T-helper 1 cell treated with Interleukin-12 subunit alpha and Interleukin-12 subunit beta and Interleukin-4 antibody, amounts not matched to agents 30 μg/mL and 1 μg/mL, for 36 hours (primary cell): ENCODE measurements around the gene MS4A6E.
"Not testable (repeated sequence)": the region's sequence is repeated elsewhere in the genome, so short reads cannot be mapped to it uniquely, and the experiment has no call there.

Experiments used
- H3K27ac Mint-ChIP-seq: one replicate; pipeline ENCODE4 v1.8.0; 2021; ENCODE audit warnings: mild to moderate bottlenecking, mixed read lengths
- H3K27me3 Mint-ChIP-seq: one replicate; pipeline ENCODE4 v1.8.0; 2021; ENCODE audit warnings: low read depth, mixed read lengths
- H3K36me3 Mint-ChIP-seq: one replicate; pipeline ENCODE4 v1.8.0; 2021; ENCODE audit warnings: low read depth, mixed read lengths
- H3K4me1 Mint-ChIP-seq: one replicate; pipeline ENCODE4 v1.8.0; 2021; ENCODE audit warnings: low read depth, mixed read lengths
- H3K4me3 Mint-ChIP-seq: one replicate; pipeline ENCODE4 v1.8.0; 2021; ENCODE audit warnings: mild to moderate bottlenecking, moderate library complexity, mixed read lengths
- H3K9me3 Mint-ChIP-seq: one replicate; pipeline ENCODE4 v1.8.0; 2021; ENCODE audit warnings: mixed read lengths

MS4A6E gene

DNA sequence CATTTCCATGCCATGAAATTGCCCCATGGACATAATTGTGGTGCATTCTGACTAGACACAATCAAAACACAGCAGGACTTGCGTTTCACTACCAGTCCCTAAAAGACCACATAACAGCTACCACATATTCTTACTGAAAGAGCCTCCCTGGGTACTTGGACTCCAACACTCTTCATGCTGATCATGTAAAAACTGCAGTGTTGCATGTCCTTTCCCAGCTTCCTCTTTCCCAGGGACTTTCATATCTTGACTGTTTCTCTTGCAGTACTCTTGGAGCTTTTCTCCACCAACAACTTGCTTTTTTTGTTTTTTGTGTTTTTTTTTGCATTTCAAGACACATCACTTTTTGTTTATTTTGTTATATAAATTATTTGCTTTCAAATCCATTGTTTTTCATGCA, 22.9 kb downstream of the MS4A6E start:
- H3K4me1 Mint-ChIP-seq = no peaks in the 10 kb centered on the region
- no peaks in the 10 kb centered on the region for H3K9me3 Mint-ChIP-seq
- no peak overlapping the region for H3K27ac Mint-ChIP-seq
- H3K27me3 Mint-ChIP-seq = no peaks in the 10 kb centered on the region
- H3K36me3 Mint-ChIP-seq = no peaks in the 10 kb centered on the region
- no peak overlapping the region for H3K4me3 Mint-ChIP-seq

DNA sequence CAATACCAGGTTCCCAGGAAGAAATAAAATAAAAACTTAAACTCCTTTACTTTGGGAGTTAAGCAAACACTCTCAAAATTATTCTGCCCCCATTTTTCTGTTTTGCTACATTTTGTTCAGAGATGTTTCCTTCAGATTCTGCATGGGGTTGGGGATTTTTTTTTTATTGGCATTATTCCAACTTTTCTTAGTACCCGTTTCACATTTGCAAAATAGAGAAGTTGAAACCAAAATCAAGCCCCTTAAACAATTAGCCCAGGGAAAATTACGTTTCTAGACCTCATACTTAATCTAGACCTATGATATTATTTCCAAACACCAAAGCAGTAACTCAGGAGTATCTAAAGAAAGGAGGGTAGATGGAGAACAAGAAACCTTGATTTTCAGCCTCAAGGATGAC, 30.7 kb downstream of the MS4A6E start:
- H3K27ac Mint-ChIP-seq = no peak overlapping the region
- no peaks in the 10 kb centered on the region for H3K4me1 Mint-ChIP-seq
- no peaks in the 10 kb centered on the region for H3K9me3 Mint-ChIP-seq
- no peaks in the 10 kb centered on the region for H3K27me3 Mint-ChIP-seq
- H3K36me3 Mint-ChIP-seq = no peaks in the 10 kb centered on the region
- no peak overlapping the region for H3K4me3 Mint-ChIP-seq

DNA sequence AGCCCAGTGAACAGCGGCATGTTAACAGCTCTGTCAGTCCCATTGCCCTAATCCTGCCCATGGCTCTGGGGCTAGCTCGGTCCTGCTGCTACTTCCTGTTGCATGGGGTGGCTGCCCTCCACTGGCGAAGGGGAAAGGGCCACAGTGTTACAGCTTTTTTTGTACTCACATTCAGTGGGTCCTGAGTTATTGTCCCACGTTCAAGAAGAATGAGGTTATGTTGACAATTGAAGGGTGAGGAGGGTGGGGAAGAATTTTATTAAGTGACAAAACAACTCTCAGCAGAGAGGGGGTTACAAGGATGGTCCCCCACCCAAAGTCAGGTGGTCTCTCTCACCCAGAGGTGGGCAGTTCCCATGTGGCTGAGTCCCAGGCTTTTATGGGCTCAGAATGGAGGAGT, 33.6 kb downstream of the MS4A6E start:
- H3K9me3 Mint-ChIP-seq = no peaks in the 10 kb centered on the region
- no peaks in the 10 kb centered on the region for H3K36me3 Mint-ChIP-seq
- H3K4me1 Mint-ChIP-seq = no peaks in the 10 kb centered on the region
- H3K4me3 Mint-ChIP-seq = no peak overlapping the region
- H3K27ac Mint-ChIP-seq = no peak overlapping the region
- peaks cover 11% of the 10 kb centered on the region for H3K27me3 Mint-ChIP-seq

DNA sequence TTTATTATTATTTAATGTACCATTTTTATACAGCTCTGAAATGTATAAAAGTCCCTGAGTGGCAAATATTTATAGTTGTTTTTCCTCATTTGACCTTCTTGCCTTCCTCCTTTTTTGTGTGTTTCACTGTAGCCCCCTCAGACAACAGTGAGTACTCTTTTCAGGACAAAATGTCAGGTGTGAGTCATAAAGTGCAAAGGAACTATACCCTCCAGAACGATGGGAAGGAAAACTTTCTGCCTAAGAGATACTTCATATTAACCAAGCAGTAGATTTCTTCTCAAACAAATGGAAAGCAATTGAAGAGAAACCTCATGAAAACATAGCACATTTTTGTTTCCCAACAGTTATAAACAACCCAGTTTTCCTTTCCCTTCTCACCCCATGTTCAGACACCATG, 35.2 kb downstream of the MS4A6E start:
- Mint-ChIP-seq H3K4me3 (no peak overlapping the region), H3K27ac (no peak overlapping the region), H3K4me1 (no peaks in the 10 kb centered on the region), H3K27me3 (peaks cover 11% of the 10 kb centered on the region), H3K9me3 (no peaks in the 10 kb centered on the region), H3K36me3 (no peaks in the 10 kb centered on the region)

DNA sequence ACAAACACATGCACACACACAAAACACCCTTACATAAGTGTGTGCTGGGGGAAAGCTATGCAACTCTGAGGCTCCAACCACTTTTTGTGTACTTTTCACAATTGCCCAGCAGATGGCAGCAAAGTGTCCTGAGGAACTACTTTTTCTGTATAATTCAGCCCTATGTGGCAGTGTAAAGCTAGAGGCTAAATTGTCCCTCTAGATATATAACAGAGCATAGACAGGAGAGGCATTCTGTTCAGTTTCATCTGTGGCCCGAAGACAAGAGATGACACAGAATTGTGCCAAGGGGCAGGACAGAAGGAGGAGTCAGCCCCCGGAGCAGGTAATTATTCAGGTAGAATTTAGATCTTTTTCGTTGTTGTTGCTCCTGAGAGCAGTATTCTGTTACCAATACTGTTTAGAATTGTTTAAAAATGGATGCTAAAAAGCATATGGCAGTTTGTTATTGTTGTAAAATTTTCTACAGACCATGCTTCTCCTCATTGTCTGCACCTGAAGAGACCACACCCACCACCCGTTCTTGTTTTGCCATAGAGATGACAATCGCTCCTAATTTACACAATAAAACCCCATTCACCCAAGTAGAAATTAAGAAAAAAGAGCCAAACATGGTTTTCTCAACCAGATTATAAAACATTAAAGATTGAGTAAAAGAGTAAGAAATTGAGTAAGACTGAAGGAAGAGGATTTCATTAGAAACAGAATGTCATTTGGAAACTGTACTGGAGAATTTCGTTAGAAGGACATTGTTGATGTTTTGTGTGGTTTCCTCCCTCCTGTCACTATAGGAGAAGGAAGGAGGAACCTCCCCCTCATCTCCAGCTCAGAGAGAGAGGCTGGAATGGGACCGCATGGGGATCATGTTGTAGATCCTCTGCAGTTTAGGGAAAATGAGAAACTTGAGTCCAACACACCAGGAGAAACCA, 36.8 kb downstream of the MS4A6E start:
- no peaks in the 10 kb centered on the region for H3K36me3 Mint-ChIP-seq
- H3K27me3 Mint-ChIP-seq = peaks cover 11% of the 10 kb centered on the region
- no peaks in the 10 kb centered on the region for H3K4me1 Mint-ChIP-seq
- no peak overlapping the region for H3K27ac Mint-ChIP-seq
- H3K4me3 Mint-ChIP-seq = no peak overlapping the region
- H3K9me3 Mint-ChIP-seq = no peaks in the 10 kb centered on the region

DNA sequence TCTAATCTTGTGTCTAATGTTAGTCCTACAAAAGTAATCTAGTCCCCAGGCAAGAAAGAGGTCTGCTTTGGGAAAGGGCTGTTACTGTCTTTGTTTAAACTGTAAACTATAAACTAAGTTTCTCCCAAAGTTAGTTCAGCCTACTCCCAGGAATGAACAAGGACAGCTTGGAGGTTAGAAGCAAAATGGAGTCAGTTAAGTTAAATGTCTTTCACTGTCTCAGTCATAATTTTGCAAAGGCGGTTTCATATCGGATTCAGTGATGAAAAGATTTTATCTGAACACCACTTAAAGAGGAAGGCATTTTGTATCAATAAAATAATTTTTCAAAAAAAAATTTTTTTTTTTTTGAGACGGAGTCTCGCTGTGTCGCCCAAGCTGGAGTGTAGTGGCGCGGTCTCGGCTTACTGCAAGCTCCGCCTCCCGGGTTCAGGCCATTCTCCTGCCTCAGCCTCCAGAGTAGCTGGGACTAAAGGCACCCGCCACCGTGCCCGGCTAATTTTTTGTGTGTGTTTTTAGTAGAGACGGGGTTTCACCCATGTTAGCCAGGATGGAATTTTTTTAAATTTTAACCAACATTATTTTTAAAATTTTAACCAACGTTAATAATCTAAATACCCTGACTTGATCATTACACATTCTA, 39.3 kb downstream of the MS4A6E start:
- not testable (repeated sequence) for H3K4me3 Mint-ChIP-seq, H3K27ac Mint-ChIP-seq, H3K9me3 Mint-ChIP-seq, H3K4me1 Mint-ChIP-seq, H3K36me3 Mint-ChIP-seq
- H3K27me3 Mint-ChIP-seq = peaks cover 20% of the 10 kb centered on the region

DNA sequence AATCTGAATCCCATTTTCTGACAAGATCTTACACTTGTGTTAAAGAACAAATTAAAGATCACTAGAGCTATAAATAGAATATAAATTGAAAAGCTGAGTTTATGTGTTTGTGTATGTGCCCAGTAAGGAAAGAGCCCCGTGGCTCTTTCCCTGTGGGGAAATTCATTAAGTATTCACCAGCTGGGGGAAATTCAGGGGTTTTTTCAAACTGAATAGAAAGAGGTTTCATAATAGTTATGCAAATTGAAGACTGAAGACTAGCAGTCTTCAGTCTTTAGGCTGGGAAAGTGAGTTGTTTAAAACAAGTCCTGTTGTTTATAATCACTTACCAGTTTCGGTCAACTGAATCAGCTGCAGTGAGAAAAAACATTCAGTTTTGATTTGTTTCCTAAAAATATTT, 40.0 kb downstream of the MS4A6E start:
- Mint-ChIP-seq H3K36me3 (no peaks in the 10 kb centered on the region), H3K4me3 (no peak overlapping the region), H3K27me3 (peaks cover 20% of the 10 kb centered on the region), H3K9me3 (no peaks in the 10 kb centered on the region), H3K4me1 (no peaks in the 10 kb centered on the region), H3K27ac (no peak overlapping the region)

DNA sequence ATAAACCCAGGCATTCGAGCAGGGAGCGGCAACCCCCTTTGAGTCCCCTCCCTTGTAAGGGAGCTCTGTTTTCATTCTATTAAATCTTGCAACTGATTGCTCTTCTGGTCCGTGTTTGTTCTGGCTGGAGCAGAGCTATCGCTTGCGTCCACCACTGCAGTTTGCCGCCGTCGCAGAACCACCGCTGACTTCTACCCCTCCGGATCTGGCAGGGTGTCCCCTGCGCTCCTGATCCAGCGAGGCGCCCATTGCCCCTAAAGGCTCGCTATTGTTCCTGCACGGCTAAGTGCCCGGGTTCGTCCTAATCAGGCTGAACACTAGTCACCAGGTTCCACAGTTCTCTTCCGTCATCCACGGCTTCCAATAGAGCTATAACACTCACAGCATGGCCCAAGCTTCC, 40.8 kb downstream of the MS4A6E start:
- no peaks in the 10 kb centered on the region for H3K4me1 Mint-ChIP-seq
- no peaks in the 10 kb centered on the region for H3K36me3 Mint-ChIP-seq
- peaks cover 20% of the 10 kb centered on the region for H3K27me3 Mint-ChIP-seq
- no peak overlapping the region for H3K27ac Mint-ChIP-seq
- H3K9me3 Mint-ChIP-seq = no peaks in the 10 kb centered on the region
- no peak overlapping the region for H3K4me3 Mint-ChIP-seq

DNA sequence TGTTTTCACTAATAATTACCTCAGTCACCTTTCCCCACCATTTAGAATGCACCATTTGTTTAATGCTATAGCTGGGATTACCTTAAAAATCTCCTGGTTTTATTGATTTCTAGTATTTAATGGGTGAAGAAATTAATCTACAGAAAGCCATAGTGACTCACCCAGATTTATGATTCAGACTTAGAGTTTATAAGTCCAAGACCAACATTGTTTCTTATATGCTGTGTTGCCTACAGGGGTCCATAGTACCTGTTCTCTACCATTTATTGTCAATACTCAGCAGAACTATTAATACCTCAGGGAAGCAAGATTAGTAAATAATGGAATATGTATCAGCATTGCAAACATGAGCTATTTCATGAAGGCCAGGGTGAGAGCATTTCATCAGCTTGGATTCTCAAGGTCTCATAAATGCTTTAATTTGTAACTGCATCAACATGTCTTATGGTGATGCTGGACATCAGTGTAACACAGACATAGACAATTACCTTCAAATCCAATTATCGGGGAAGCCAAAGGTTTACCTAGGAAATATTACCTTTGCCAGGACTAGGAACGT, 43.3 kb downstream of the MS4A6E start:
- H3K27me3 Mint-ChIP-seq = peaks cover 9% of the 10 kb centered on the region

DNA sequence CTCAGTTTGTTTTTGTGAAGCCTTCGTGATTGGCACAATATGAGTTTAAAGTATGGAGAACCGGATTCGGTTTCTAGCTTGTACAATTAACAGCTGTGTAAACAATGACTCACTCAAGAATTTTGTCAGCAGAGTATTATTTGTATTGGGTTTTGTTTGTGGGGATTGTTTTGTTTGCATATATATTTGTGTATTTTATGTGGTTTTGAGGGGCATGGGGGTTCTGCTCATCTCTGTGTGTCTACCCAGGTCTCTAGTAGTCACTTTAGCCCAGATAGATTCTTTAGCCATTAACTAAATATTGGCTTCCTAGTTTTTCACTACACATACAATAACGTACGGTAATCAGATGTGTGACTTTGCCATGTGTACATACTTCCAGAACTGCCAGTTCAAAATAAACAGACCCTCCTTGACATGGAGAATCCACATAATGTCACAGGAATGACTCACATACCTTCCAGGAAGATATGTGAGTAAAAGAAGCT, 43.8 kb downstream of the MS4A6E start:
- no peaks in the 10 kb centered on the region for H3K36me3 Mint-ChIP-seq
- H3K9me3 Mint-ChIP-seq = no peaks in the 10 kb centered on the region
- H3K4me1 Mint-ChIP-seq = no peaks in the 10 kb centered on the region
- H3K27ac Mint-ChIP-seq = no peak overlapping the region
- peaks cover 9% of the 10 kb centered on the region for H3K27me3 Mint-ChIP-seq
- no peak overlapping the region for H3K4me3 Mint-ChIP-seq

More for the DNA sequence above, 43.3 kb downstream of the MS4A6E start:
- H3K27ac Mint-ChIP-seq = no peak overlapping the region
- no peaks in the 10 kb centered on the region for H3K9me3 Mint-ChIP-seq
- no peaks in the 10 kb centered on the region for H3K4me1 Mint-ChIP-seq
- no peak overlapping the region for H3K4me3 Mint-ChIP-seq
- no peaks in the 10 kb centered on the region for H3K36me3 Mint-ChIP-seq

DNA sequence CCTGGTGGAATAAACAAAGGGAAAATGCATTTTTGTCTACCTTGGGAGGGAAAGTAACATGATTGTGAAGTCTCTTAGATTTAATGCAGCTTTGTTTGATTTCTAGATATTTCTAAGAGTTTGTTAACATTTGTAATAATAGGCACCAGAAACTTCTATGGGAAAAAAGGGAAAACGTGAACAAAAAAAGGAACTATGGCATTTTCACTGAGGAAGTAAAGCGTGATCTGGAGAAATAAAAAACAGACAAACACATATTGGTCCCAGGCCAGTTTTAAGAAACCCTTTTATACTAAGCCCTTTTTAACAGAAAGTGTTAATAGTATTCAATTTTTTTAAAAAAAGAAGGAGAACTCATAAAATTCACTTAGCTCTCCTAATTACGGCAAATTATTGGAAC, 44.3 kb downstream of the MS4A6E start:
- peaks cover 9% of the 10 kb centered on the region for H3K27me3 Mint-ChIP-seq
- no peaks in the 10 kb centered on the region for H3K4me1 Mint-ChIP-seq
- H3K36me3 Mint-ChIP-seq = no peaks in the 10 kb centered on the region
- no peak overlapping the region for H3K27ac Mint-ChIP-seq
- H3K4me3 Mint-ChIP-seq = no peak overlapping the region
- H3K9me3 Mint-ChIP-seq = no peaks in the 10 kb centered on the region

DNA sequence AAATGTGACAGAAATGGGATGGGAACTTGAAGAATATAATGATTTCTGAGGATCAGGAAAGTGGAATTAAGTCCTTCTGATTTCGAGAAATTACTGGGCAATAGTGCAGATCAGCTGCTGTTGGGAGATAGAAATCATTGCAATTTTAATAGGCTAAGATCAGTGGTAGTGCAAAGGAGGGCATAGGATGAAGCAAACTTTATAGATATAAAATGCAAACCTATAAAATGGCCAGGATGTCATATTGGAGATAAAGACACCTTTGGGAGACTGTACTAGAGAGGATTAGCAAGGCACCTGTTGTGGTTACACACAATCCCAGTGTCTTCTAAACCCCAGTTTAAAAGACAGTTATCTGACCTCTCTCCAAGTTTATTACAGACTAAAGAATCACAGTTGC, 44.8 kb downstream of the MS4A6E start:
- Mint-ChIP-seq H3K4me1 (no peaks in the 10 kb centered on the region), H3K27ac (no peak overlapping the region), H3K9me3 (no peaks in the 10 kb centered on the region), H3K27me3 (peaks cover 9% of the 10 kb centered on the region), H3K4me3 (no peak overlapping the region), H3K36me3 (no peaks in the 10 kb centered on the region)

DNA sequence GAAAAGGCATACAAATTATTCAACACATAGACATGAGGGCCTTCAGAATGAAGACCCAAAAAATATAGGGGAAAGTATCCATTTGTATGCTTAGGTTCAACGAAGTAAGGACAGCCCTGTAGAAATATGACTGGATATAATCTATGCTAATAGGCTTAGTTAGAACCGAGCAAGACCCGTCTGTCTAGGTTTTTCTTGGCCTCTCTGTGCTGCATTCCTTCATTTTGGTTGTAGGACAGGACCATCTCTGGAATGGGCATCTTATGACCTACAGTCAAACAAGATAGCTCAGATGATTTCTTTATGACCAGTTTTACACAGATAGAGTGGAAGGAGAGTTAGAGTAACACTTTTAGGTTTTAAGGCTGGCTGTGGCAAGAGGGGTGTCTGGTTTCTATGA, 45.7 kb downstream of the MS4A6E start:
- Mint-ChIP-seq H3K27ac (no peak overlapping the region), H3K36me3 (no peaks in the 10 kb centered on the region), H3K27me3 (peaks cover 9% of the 10 kb centered on the region), H3K4me1 (no peaks in the 10 kb centered on the region), H3K4me3 (no peak overlapping the region), H3K9me3 (no peaks in the 10 kb centered on the region)

DNA sequence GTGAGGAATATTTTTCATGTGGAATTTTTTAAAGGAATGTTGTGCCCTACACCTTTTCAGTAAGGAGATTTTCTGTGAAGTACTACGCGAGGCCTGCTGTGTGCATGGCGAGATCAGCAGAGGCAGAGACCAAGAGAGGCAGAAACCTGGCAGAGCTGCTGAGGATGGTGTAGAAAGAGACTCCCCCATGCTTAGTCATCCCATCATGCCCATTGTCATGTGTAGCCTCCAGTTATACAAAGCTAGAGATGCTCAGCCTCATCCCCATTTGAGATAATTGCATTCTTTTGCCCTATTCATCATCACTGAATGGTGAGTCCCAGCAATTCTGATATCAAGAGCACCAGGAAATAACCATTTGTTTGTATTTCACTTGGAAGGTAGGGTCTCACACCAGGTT, 48.3 kb downstream of the MS4A6E start:
- peaks cover 14% of the 10 kb centered on the region for H3K27me3 Mint-ChIP-seq
- peaks cover 5% of the 10 kb centered on the region for H3K4me1 Mint-ChIP-seq
- no peaks in the 10 kb centered on the region for H3K9me3 Mint-ChIP-seq
- no peaks in the 10 kb centered on the region for H3K36me3 Mint-ChIP-seq
- no peak overlapping the region for H3K27ac Mint-ChIP-seq
- no peak overlapping the region for H3K4me3 Mint-ChIP-seq

DNA sequence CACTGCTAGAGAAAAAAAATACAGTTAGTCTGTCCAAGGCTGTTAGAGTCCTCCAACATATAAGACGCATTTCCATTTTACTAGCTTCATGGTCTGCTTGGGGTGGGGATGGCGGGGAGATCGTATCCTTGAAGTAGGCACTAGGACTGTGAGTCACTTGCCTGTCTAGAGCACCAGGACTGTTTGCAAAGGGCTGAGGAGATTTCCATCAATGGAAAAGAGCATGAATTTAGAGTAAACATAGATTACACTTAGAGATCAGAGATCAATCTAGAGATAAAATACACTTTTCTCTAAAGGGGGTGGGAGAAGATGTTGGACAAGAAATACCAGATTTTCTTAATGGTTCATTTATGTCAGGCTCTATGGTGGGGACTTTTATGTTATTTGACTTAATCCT, 49.5 kb downstream of the MS4A6E start:
- Mint-ChIP-seq H3K36me3 (no peaks in the 10 kb centered on the region), H3K27ac (no peak overlapping the region), H3K4me1 (peaks cover 5% of the 10 kb centered on the region), H3K9me3 (no peaks in the 10 kb centered on the region), H3K4me3 (no peak overlapping the region), H3K27me3 (peaks cover 9% of the 10 kb centered on the region)
